NCI-H1092 (cell line): ENCODE measurements around the gene ZP1.
"Not testable (repeated sequence)": the region's sequence is repeated elsewhere in the genome, so short reads cannot be mapped to it uniquely, and the experiment has no call there.

Experiments used
- DNase-seq: peaks from one replicate; lab custom pipeline; 2025; lab: John Stamatoyannopoulos, UW

ZP1 gene

DNA sequence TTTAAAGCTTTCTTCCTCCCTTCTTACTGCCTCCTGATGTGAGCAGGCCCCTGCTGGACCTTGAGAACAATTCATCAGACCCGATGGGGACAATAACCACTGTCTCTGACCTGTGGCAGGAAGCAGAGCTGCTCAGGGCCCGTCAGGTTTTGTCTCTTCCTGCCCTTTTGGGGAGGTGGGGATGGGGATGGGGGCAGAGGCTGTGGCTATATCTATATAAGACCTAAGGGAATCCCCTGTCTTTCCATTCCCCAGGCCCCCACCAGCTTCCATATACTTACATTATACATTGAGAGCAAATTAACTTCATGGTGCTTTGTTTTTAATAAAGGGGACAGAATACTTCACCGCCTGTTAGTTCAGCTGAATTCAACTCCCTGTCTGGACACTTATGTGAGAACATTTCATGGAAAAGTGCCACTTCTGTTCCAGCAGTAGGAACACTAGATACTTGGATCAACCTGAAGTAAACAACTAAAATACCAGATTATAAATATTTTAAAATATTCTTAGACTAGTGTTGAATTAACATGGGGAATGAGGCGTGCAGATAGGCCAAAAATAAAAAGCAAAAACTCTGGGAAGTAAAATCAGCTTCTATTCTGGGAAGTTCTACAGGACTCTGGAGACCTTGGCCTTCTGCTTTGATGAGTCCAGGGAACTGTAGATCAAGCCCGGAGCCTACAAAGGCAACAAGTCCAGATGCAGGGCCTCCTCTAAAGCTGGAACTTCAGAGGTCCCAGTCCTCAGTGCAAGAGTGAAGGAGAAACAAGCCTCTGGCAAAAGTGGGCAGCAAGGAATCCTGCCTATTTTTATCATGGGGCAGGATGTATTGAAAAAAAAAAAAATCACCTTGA, 11.1 kb downstream of the ZP1 start:
- DNase-seq, result no peak

GRCh38 chr11:60879104-60879503, 11.8 kb downstream of the ZP1 start:
- DNase-seq, result no peak

- DNase-seq, result no peak
Observed at GRCh38 chr11:60879971-60880588, 12.7 kb downstream of the ZP1 start.

- DNase-seq, result peak; percentile 80
Observed at GRCh38 chr11:60880643-60881282, 13.4 kb downstream of the ZP1 start.

- DNase-seq, result peak; percentile 87
Observed at GRCh38 chr11:60887556-60887955, 20.2 kb downstream of the ZP1 start.

DNA sequence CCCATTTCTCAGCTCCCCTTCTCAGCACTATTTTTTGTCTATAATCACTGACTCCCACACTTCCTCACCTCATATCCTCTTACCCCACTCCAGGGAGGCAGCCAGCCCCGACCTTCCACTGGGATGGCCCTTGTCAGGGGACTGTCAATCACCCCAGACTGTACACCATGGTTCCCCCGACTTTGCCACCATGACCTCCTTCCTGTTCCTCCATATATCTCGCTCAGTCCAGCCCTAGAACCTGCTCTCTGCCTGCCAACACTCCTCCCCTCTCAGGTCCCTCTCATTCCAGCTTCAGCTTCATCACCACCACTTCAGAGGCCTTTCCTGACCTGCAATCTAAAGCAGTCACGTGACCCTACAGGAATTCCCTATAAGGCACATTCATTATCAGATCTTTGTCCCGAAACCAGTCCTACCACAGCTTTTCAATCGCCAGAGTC, 22.5 kb downstream of the ZP1 start:
- DNase-seq, result no peak

DNA sequence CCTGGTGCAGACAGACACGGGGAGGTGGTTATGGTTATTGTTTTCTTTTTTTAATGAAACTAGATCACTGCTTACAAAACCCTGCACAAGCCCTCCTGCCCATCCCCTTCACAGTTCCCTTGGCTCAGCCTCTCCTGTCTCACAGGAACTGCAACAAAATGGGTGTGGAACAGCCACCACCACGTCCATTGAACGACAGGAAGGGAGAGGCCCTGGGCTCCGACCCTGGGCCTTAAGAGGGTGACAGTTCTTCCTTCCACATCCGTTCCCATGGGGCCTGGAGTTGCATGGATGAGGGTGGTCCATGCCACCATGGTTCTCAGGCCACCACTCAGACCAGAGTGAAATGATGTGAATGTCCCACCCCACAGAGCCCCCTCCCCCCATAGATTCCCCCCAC, 23.4 kb downstream of the ZP1 start:
- no peak for DNase-seq

- no peak for DNase-seq
Observed at GRCh38 chr11:60891103-60891741, 23.9 kb downstream of the ZP1 start.

GRCh38 chr11:60895687-60896086, 28.3 kb downstream of the ZP1 start:
- no peak for DNase-seq

- no peak for DNase-seq
Observed at GRCh38 chr11:60897496-60897895, 30.2 kb downstream of the ZP1 start.

GRCh38 chr11:60899046-60899936, 31.9 kb downstream of the ZP1 start:
- peak; percentile 49 for DNase-seq

GRCh38 chr11:60899977-60900376, 32.6 kb downstream of the ZP1 start:
- no peak for DNase-seq

- no peak for DNase-seq
Observed at GRCh38 chr11:60900673-60901404, 33.5 kb downstream of the ZP1 start.

DNA sequence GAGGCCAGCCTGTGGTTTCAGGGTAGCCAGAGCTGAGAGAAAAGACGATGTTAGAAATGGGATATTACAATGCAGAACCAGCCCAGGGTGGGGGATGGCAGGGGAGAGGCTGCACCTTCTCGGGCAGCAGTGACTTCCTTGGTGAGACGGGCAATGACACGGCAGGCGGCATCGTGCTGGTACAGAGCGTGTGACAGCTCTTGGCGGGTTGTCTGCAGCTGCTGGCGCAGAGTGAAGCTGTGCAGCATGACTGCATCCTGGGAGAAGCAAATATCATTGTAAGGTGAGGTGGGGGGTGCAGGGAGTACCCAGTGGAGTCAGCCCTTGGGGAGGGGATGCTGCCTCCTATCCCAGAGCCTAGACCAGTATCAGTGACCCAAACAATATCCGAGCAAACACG, 35.3 kb downstream of the ZP1 start:
- no peak for DNase-seq

DNA sequence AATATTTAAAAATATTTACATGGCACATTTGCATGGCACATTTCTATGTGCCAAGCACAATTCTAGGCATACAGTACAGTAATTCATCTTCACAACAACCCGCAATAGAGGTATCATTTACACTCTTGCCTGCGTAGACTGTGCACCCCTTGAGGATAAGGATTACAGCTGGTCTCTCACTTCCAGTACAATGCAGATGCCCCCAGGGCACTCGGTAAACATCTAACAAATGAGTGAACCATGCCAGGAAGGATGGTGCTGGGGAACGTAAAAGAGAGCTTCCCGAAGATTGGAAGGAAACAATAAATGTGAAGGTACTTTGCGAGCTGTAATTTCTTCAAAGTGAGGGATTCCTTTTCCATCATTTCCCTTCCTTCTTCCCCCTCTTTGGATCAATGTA, 37.7 kb downstream of the ZP1 start:
- no peak for DNase-seq

DNA sequence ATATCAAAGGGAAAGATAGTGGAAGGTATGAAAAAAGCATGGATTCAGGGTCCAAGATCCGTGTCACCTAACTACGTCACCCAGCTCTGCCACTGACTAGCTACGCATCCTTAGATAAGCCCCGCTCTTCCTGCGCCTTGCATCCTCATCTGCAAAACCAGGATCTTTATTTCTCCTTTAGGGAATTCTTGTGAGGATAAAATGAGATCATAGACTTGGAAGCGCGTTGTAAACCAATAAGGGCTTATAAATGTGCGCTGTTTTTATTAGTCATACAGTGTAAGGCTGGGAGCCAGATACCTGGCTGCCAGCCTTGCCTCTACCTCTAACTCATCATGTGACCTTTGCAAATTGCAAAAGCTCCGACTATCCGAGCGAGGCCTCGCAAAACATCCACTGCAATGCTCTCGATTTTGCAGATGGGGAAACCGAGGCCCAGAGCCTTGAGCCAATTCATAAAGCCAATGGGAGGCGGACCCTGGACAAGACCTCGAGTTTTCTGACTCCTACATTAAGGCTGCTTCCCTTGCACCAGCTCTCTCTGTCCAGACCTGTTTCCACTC, 38.3 kb downstream of the ZP1 start:
- no peak for DNase-seq

DNA sequence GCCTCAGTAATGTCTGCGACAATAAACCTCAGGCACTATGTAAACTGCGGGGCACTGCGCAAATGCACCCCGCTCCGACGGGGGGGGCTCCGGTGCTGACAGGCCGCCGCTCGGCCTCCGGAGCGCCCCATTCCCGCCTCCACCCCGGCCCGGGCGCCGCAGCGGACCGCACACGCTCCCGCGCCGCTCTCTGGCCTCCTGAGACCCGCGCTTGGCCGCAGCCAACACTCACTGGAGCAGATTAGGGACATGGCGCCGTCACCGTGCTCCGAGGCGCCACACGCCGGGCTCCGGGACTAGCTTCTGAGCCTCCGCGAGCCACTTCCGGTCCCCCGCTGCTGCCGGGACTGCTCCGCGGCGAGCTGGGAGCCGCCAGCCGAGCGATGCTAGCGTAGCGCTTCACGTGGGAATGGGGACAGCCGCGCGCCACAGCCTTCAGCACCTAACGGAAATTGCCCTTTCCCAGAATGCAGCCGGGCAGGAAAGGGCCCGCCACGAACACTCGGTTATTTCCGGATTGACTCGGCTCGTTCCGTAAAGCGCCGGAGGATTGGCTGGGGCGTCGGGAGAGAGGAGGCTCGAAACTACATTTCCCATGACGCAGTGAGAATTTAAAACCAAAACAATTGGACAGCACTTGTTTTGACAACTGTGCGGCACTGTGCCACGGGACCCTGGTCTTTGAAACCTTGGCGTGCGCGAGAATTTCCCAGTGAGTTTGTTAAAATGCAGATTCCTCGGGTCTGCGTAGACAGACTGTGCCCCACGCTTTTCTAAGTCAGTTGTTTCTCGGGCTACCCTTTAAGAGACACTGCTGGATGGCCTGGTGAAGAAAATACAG, 39.0 kb downstream of the ZP1 start, which contains the start of gene PRPF19:
Gene PRPF19, minus strand, starts transcription at position 454 of the 841 bp plus-strand sequence. Its CDS starts 203 bp downstream, at position 251.
- DNase-seq, result peak; percentile 99

DNA sequence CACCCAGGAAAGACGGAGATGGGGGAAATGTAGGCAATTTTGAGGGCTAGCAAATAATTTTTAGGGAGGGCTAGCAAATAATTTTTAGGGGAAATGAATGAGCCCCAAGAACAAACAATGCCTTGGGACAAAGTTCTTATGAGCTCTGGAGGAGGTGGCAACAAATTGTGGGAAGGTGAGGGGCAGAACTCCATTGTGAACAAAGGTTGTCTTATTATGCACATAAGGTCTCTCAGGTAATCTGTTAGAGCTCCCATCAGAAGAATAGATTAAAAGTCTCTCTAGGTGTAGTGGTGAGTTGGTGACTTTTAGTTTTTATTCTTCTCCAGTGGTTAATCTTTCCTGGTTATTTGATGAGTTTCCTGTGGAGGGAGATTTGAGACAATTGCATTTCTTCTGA, 41.5 kb downstream of the ZP1 start:
- no peak for DNase-seq

GRCh38 chr11:60909680-60910280, 42.4 kb downstream of the ZP1 start:
- DNase-seq, result not testable (repeated sequence)
